Activated CD8-positive, alpha-beta memory T cell treated with anti-CD3 and anti-CD28 coated beads for 1 hour (primary cell): ENCODE results near the gene HTT-AS.
A peak's percentile ranks its signal among the peaks of the same experiment; 100 is the strongest.
"Not testable (repeated sequence)": the region's sequence is repeated elsewhere in the genome, so short reads cannot be mapped to it uniquely, and the experiment has no call there.

Experiments
- DNase-seq, 2 donors: peaks; one replicate each; pipeline ENCODE4 v3.0.0-alpha.2; 2020; ENCODE audit warnings: low read depth in 1 of 2; ENCODE audit errors: extremely low read depth in 1 of 2

HTT-AS gene

DNA sequence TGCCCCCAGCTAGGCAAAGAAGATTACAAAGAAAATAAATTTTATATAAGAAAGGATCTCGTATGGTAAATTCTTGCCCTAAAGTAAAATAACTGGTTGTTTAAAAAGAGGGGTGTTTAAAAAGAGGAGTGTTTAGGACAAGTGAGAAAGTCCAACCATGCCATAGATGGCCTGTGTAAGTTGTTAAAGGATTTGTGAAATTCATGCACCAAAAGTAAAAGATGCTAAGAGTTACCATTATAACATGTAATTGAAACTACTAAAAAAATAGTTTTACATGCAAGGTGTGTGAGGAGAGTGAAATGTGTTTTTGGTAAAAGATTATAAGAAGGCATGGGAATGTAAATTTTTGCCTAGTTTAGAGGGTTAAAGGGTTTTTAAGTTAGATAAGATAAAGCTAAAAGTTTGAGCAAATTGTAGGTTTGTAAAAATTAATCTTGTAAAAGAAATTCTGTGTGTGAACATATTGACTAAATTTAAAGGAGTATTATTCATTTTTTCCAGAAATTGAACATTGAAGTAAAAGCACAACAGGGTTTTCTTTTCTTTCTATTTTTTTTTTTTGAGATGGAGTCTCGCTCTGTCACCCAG is 20.1 kb downstream of the HTT-AS start:
- no peak for DNase-seq

DNA sequence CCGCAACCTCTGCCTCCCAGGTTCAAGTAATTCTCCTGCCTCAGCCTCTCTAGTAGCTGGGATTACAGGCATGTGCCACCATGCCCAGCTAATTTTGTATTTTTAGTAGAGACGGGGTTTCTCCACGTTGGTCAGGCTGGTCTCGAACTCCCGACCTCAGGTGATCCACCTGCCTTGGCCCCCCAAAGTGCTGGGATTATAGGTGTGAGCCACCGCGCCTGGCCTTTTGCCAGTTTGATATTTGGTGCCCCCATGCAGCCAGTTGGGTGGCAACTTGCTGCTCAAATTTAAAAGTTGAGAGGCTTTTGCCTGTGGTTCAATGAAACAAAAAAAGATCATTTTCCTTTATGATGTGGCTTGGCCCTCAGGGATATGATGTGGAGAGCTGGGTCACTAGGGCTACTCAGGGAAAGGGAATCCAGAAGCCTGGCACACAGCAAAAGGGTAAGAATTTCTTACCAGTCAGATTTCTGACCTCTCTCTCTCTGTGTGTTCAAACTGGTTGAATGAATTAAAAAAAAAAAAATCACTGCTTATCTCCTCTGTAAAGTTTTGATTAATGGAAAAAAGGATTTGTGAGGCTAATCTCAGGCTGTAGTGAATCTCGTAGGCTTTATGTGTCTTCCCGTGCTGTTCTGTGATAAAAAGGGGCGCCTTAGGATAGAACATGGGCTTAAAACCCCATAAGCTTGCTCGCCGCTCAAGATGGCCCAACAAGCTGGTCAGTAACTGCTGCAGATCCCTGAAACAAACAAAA is 23.0 kb downstream of the HTT-AS start:
- not testable (repeated sequence) for DNase-seq

DNA sequence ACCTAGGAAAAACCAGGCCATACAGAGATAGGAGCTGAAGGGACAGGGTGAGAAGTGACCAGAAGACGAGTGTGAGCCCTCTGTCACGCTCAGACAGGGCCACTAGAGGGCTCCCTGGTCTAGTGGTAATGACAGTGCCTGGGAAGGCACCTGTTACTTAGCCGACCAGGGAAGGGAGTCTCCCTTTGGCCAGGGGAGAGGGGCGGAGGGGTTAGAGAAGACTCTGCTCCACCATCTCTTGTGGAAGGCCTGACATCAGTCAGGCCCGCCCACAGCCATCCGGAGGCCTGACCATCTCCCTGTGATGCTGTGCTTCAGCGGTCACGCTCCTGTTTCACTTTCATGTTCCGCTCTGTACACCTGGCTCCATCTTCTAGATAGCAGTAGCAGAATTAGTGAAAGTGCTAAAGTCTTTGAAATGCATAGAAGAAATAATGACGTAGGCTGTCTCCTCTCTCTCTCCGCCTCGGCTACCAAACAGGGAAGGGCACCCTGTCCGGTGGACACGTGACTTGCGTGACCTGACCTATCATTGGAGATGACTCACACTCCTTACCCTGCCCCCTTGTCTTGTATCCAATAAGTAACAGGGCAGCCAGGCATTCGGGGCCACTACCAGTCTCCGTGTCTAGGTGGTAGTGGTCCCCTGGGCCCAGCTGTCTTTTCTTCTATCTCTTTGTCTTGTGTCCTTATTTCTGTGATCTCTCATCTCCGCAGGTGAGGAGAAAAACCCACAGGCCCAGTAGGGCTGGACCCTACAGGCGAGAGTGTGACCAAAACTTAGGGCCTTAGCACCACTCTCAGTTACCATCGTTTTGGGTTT is 26.7 kb downstream of the HTT-AS start:
- DNase-seq, result peak; percentile 28 to 40

GRCh38 chr4:3046623-3047022 is 27.7 kb downstream of the HTT-AS start:
- DNase-seq, result no peak

DNA sequence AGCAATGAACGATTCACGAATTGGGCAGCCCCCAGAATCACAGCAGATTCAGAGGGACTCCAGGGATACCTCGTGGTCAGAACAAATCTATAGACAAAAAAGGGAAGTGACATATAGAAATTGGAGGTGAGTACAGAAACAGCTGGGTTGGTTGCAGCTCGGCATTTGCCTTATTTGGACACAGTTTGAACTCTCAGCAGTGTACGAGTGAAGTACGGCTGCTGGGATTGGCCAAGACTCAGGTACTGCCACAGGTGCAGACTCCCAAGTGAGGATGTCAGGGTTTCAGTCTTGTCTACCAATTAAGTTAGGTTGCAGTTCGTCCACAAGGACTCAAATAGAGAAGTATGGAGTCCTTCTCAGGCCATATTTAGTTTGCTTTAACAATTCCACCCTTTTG is 28.2 kb downstream of the HTT-AS start:
- DNase-seq, result no peak

DNA sequence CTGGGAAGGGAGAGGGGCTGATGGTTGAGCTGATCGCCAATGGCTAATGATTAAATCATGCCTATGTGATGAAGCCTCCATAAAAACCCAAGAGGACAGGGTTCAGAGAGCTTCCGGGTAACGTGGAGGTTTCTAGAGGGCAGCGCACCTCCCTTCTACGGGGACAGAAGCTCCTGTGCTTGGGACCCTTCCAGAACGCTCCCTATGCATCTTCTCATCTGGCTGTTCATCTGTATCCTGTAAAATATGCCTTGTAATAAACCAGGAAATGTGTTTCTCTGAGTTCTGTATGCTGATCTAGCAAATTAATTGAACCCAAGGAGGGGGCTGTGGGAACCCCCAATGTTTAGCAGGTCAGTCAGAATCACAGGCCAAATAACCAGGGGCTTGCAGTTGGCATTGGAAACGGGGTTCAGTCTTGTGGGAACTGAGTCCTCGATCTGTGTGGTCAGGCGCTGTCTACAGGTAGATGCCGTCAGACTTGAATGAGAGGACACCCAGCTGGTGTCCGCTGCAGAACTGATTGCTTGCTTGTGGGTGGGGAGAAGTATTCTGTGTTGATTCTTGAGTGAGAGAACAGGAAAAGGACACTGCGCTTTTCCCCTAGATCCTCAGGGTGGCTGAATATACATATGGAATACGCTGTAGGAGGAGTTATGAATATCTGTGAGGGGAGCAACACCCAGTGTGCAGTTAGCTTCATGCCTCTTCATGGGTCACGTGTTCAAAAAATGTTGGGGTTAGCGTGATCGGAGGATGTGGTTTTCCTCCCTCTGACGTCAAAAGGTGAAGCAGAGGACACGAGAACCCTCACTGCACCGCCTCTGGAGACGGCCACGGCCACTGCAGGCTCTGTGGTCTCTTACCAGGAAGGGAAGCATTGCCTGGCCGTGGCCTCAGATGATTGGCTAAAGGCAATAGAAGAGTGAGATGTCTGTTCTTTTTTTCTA is 29.2 kb downstream of the HTT-AS start:
- peak; percentile 34 to 35 for DNase-seq

DNA sequence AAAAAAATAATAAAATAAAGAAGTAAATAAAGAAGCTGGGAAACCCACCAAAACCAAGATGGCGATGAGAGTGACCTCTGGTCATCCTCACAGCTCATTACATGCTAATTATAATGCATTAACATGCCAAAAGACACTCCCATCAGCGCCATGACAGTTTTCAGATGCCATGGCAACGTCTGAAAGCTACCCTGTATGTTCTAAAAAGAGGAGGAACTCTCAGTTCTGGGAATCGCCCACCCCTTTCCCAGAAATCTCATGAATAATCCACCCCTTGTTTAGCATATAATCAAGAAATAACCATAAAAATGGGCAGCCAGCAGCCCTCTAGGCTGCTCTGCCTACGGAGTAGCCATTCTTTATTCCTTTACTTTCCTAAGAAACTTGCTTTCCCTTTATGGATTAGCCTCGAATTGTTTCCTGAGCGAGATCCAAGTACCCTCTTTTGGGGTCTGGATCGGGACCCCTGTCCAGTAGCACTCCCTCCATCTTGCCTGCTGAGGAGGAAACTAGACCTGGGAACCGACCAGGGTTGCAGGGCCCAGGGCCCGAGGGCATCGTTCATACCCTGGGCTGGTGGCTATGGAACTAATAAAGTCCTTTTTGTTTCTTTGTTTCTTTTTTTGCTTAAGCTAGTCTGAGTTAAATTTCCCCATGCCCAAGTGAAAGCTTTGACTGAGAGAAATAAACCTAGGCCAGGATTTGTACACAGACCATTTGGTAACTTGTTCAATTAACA is 30.9 kb downstream of the HTT-AS start:
- no peak for DNase-seq

- DNase-seq, result no peak
Observed at GRCh38 chr4:3042226-3042625, 32.1 kb downstream of the HTT-AS start.

DNA sequence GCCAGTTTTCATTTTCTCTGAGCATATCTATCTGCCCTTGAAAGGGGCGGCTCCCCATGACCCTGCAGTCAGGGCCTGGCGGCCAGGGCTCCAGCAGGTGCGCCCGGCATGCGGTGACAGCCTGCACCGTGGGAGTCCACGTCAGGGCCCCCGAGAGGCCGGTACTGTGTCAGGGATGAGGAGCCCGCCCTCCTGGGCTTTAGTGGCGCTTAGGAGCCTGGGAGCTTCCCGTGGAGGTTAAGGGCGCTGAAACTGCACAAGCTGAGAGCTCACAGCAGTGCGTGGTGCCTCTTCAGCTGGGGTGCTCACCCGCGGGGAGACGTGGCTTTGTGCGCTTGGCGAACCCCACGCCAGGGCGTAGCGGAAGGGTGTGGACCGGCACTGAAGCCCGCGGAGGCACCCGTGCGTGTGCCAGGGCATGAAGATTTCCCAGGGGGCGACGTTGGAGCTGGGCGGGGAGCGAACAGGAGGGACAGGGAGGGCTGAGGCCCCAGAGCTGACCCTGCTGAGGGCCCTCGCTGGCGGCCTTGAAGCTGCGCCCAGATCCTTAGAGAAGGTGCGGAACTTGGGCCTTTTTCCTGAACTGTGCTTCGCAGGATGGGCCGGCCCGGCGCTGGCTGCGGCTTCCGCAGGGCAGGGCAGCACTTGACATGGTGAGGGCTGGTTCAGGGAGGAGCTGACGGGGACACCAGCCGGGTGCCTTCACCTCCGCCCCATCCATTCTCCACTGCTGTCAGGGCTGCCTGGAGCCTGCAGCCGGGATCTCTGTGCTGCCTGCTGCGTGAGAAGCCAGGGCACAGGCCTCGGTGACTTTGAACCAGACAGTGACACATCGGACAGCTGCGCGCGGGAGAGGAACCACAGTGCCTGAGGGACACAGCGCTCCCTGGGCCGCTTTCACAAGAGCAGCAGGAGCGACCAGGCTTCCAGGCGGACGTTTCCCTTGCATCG is 32.9 kb downstream of the HTT-AS start:
- peak in 1 of 2 donors; percentile 19 for DNase-seq

- no peak for DNase-seq
Observed at GRCh38 chr4:3040452-3041191, 33.7 kb downstream of the HTT-AS start.

- no peak for DNase-seq
Observed at GRCh38 chr4:3039706-3040366, 34.5 kb downstream of the HTT-AS start.

GRCh38 chr4:3037957-3038461 is 36.3 kb downstream of the HTT-AS start:
- DNase-seq, result no peak

DNA sequence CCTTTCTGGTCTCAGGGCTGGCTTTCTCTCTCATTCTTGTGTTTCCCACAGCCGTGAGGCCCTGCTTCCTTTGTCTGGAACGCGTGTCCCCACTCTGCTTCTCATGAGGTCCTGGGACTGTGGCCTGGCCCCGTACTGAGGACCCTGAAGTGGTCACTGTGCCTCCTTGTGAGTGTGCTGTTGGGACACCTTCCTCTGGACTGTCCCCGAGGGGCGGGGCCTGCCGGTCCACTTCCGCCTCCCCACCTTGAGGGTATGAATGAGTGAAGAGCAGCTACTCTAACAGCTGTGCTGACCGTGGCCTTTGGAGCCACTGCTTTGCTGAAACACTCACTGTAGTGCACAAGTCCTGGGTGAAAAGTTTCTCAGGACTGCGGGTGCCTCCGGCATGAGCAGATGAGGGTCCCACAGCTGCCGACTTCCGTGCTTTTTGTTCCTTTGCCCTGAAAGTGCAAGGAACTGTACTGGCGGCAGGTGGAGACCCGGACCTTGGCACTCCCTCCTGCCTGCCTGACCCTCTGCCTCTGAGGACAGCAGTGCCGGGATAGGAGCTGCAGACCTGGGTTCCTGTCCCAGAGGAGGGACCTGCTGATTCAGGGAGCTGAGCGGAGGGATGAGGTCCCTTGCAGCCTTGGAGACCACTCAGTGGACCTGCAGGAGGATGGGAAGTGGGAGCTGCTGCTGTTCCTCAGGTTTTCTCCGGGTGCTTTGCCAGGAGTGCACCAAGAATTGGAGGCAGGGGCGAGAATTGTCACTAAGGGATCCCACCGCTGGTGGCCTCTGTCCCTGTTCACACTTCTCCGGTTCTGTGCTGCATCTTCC is 38.0 kb downstream of the HTT-AS start:
- no peak for DNase-seq

DNA sequence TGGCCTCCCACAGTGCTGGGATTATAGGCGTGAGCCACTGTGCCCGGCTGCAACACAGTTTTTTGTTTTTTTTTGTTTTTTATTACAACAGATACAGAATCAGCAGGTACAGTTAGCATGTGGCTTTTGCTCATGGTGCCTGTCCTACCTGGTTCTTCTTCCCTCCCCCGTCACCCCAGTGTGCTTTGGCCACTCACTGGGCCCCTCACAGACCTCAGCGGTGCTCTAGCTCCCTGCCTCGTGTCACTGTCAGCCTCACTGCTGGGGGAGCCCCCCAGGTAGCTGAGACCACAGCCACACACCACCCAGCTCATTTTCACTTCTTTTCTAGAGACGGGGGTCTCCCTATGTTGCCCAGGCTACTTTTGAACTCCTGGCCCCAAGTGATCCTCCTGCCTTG is 38.7 kb downstream of the HTT-AS start:
- DNase-seq, result no peak

DNA sequence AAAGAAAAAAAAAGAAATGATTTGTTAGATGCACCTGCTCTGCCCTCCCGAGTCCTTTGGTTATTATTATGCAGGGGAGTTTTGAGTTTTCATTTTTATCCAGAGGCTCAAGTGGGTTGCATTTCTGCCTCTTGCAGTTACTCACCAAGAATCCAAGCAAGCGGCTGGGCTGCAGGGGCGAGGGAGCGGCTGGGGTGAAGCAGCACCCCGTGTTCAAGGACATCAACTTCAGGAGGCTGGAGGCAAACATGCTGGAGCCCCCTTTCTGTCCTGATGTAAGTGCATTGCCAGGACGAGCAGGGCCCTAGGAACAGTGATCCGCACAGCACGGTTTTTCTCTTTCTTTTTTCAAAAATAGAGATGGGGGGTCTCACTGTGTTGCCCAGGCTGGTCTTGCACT is 39.1 kb downstream of the HTT-AS start:
- DNase-seq, result no peak

DNA sequence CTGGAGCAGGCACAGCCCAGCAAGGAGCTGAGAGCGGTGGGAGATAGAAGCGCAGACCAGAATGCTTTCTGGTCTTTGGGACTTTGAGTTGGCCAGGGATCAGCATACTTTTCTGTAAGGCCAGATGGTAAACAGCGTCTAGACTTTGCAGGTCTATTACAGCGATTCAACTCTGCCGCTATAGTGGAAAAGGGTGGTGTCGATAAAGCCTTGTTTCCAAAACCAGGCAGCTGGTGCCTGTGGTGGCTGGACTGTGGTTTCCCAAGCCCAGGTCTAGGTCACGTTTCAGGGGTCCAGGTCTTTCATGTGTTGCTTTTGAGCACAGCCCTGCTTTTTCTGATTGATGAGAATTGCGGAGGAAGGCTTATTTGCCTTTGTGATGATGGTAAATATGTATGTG is 40.1 kb downstream of the HTT-AS start:
- no peak for DNase-seq
